ENCODE measurements around the gene PRPSAP1. TPM values are rescaled to one million over a fixed set of nuclear protein-coding genes. Genes with fewer than 3 reads are reported as not detected.

Gene PRPSAP1
- total RNA-seq, 4 donors from 2014 or later = 52.4 to 82.3 (median 68.7) TPM

DNA sequence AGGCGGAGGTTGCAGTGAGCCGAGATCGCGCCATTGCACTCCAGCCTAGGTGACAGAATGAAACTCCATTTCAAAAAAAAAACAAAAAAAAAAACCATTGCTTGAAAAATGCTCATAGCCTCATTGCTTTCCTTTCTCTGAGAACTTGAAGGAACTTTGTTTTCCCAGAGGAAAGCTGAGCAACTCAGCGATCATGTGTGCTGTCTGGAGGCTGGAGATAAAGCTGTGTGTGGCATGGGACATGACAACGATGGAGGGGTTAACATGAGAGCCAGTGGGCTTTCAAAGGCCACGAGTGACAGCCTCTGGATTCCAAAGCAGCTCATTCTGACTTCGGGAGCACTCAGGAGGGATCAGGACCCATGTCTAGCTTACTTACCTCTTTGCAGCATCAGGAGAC lies 24.1 kb downstream of the PRPSAP1 start:
- Histone ChIP-seq H3K36me3 (no peaks in the 10 kb centered on the region), H3K27me3 (no peaks in the 10 kb centered on the region), H3K9me3 (no peaks in the 10 kb centered on the region), H3K4me1 (no peaks in the 10 kb centered on the region), H3K4me3 (no peak overlapping the region), H3K27ac (no peak overlapping the region)
- DNase-seq = no peak
- TF ChIP-seq, protein P1, sequence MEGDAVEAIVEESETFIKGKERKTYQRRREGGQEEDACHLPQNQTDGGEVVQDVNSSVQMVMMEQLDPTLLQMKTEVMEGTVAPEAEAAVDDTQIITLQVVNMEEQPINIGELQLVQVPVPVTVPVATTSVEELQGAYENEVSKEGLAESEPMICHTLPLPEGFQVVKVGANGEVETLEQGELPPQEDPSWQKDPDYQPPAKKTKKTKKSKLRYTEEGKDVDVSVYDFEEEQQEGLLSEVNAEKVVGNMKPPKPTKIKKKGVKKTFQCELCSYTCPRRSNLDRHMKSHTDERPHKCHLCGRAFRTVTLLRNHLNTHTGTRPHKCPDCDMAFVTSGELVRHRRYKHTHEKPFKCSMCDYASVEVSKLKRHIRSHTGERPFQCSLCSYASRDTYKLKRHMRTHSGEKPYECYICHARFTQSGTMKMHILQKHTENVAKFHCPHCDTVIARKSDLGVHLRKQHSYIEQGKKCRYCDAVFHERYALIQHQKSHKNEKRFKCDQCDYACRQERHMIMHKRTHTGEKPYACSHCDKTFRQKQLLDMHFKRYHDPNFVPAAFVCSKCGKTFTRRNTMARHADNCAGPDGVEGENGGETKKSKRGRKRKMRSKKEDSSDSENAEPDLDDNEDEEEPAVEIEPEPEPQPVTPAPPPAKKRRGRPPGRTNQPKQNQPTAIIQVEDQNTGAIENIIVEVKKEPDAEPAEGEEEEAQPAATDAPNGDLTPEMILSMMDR (IDR thresholded peaks at IDR 0.05) = no peak
- no peak for TF ChIP-seq POLR2A (IDR thresholded peaks at IDR 0.05)
- intact Hi-C loops (cut with DNase I; ENCODE audit: low total_unique reads) = no loop called here

DNA sequence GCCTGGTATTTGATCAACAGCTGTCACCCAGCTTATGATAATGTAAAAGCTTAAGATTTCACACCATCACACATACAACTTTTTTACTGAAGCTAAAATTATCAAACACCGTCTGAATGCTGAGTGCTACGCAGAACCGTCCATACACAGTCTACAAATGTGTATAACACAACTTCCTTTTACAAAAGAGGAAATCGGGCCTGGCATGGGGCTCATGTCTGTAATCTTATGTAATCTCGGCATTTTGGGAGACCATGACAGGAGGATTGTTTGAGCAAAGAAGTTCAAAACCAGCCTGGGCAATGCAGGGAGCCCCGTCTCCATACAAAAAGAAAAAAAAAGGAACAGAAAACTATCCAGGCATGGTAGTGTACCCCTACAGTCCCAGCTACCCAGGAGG lies 26.0 kb downstream of the PRPSAP1 start:
- DNase-seq = no peak
- H3K4me1 ChIP-seq = no peaks in the 10 kb centered on the region
- no peaks in the 10 kb centered on the region for H3K36me3 ChIP-seq
- no peak overlapping the region for H3K4me3 ChIP-seq
- no peak overlapping the region for H3K27ac ChIP-seq
- no peaks in the 10 kb centered on the region for H3K9me3 ChIP-seq
- H3K27me3 ChIP-seq = no peaks in the 10 kb centered on the region
- TF ChIP-seq, protein P1 (IDR thresholded peaks at IDR 0.05) = no peak
- TF ChIP-seq POLR2A (IDR thresholded peaks at IDR 0.05) = no peak
- intact Hi-C loops (cut with DNase I; ENCODE audit: low total_unique reads) = no loop called here

DNA sequence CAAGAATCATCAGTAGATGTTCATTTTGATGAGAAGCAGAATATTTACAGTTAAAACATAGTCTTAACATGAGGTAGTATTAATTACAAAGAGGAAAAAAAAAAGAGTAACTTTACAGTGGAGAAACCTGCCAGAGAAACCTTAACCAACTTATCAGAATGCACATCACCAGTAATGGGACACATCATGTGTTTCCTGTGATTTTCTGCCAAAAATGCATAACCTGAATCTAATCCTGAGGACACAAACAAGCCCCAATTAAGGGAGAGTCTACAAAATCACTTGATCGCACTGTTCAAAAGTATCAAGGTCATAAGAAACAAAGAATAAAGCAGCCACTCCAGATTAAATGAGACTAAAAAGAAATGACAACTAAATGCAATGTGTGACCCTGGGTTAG lies 27.4 kb downstream of the PRPSAP1 start:
- Histone ChIP-seq H3K27ac (no peak overlapping the region), H3K27me3 (no peaks in the 10 kb centered on the region), H3K4me3 (no peak overlapping the region), H3K4me1 (no peaks in the 10 kb centered on the region), H3K9me3 (no peaks in the 10 kb centered on the region), H3K36me3 (no peaks in the 10 kb centered on the region)
- TF ChIP-seq, protein P1 (IDR thresholded peaks at IDR 0.05) = no peak
- no peak for TF ChIP-seq POLR2A (IDR thresholded peaks at IDR 0.05)
- intact Hi-C loops (cut with DNase I; ENCODE audit: low total_unique reads) = no loop called here
- no peak for DNase-seq

DNA sequence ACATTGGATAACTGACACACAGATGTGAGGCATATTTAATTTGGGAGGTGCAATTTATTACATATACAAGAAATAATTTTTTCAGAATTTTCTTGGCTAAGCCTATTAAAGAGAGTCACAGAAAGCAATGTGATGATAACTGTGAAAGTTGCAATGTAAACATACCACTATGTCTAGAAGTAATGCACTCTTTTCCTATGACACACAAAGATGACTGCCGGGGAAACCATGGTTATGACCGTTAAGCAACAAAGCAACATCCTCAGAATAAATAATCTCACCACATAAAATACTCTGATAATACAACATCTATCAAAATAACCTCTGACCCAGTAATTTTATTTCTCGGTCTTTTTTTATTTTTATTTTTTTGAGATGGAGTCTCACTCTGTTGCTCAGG lies 35.1 kb downstream of the PRPSAP1 start:
- H3K9me3 ChIP-seq = no peaks in the 10 kb centered on the region
- H3K27ac ChIP-seq = no peak overlapping the region
- no peak overlapping the region for H3K4me3 ChIP-seq
- H3K4me1 ChIP-seq = no peaks in the 10 kb centered on the region
- TF ChIP-seq, protein P1 (IDR thresholded peaks at IDR 0.05) = no peak
- H3K27me3 ChIP-seq = no peaks in the 10 kb centered on the region
- intact Hi-C loops (cut with DNase I; ENCODE audit: low total_unique reads) = no loop called here
- no peak for DNase-seq
- H3K36me3 ChIP-seq = no peaks in the 10 kb centered on the region

DNA sequence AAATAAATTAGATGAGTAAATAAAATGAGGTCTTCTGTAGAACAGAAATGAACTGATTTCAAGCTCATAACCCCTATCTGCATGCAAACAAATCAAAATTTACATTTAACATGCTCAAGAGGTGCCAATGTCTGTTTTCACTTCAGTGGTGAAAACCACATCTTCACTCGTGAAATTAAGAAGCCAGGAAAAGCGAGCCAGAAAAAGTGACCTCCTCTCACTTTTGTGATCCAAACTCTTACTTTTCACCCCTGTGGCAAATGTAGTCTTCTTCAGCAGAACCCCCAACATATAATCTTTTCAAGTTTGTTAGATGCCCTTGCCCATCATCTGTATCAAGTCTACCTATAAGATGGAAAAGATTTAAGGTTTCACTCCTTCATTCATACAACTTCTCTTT lies 36.2 kb downstream of the PRPSAP1 start:
- intact Hi-C loops (cut with DNase I; ENCODE audit: low total_unique reads) = no loop called here
- no peaks in the 10 kb centered on the region for H3K4me1 ChIP-seq
- H3K4me3 ChIP-seq = no peak overlapping the region
- DNase-seq = no peak
- H3K36me3 ChIP-seq = no peaks in the 10 kb centered on the region
- TF ChIP-seq, protein P1 (IDR thresholded peaks at IDR 0.05) = no peak
- no peaks in the 10 kb centered on the region for H3K27me3 ChIP-seq
- no peaks in the 10 kb centered on the region for H3K9me3 ChIP-seq
- no peak overlapping the region for H3K27ac ChIP-seq
